Panc1 (cell line): ENCODE data around the gene STRN3. TPM values are rescaled to one million over a fixed set of nuclear protein-coding genes. Genes with fewer than 3 reads are reported as not detected.

Source experiments
- ATAC-seq: fragments of 200-7000 bp; cut with Tn5 transposase; 2 replicates; pipeline ENCODE4 v1.9.1; 2020; ENCODE audit warnings: mild to moderate bottlenecking, moderate library complexity
- BruUV-seq: library from RNA; stranded (reverse); fragments of 400-500 nt; replicated peaks from 2 replicates; lab custom pipeline; 2021; lab: Mats Ljungman, UMichigan
- CTCF ChIA-PET: fragments of 300-600 bp; sonication (Branson Sonifier 250); formaldehyde crosslinking; loops from one replicate; lab custom pipeline; 2022; ENCODE audit warnings: antibody characterized with exemption; lab: Charles Lee
- POLR2A ChIA-PET: fragments of 300-600 bp; sonication (Branson Sonifier 250); formaldehyde crosslinking; loops from one replicate; lab custom pipeline; 2022; ENCODE audit warnings: antibody characterized with exemption; lab: Charles Lee
- DNase-seq: peaks from one replicate; pipeline ENCODE4 v3.0.0-alpha.2; 2010; ENCODE audit warnings: low read depth, low spot score
- H3K27ac ChIP-seq: 2 replicates; pipeline ENCODE4 v1.5.1; 2011; ENCODE audit warnings: mild to moderate bottlenecking, low read length, inconsistent platforms
- H3K27me3 ChIP-seq: fragments of 200-500 bp; sonication (Bioruptor generic); 2 replicates; pipeline ENCODE4 v1.6.0; 2014; ENCODE audit warnings: low read length, inconsistent platforms; ENCODE audit not compliant: control insufficient read depth, insufficient read depth
- H3K36me3 ChIP-seq: fragments of 200-500 bp; sonication (Bioruptor generic); 2 replicates; pipeline ENCODE4 v1.5.1; 2014; ENCODE audit warnings: inconsistent platforms, mild to moderate bottlenecking, low read length, moderate library complexity; ENCODE audit not compliant: control insufficient read depth, insufficient read depth
- H3K4me1 ChIP-seq: 2 replicates; pipeline ENCODE4 v1.5.1; 2011; ENCODE audit warnings: inconsistent platforms, mild to moderate bottlenecking, low read length, moderate library complexity; ENCODE audit not compliant: control insufficient read depth, insufficient read depth
- H3K4me3 ChIP-seq, 2 experiments: 2 replicates each; pipeline ENCODE4 v1.5.1; 2011 to 2012; ENCODE audit warnings: low read depth in 2 of 2, low read length in 2 of 2, mild to moderate bottlenecking in 2 of 2, inconsistent platforms in 1 of 2, moderate library complexity in 1 of 2
- H3K9me3 ChIP-seq: fragments of 200-500 bp; sonication (Bioruptor generic); 2 replicates; pipeline ENCODE4 v1.5.1; 2014; ENCODE audit warnings: low read depth, mild to moderate bottlenecking, inconsistent platforms, low read length, moderate library complexity; ENCODE audit not compliant: control insufficient read depth, insufficient read depth
- POLR2AphosphoS5 ChIP-seq: IDR thresholded peaks from 2 replicates; pipeline ENCODE4 v1.6.1; 2012; ENCODE audit warnings: mild to moderate bottlenecking, low read depth, low read length, moderate library complexity
- SIN3A ChIP-seq: IDR thresholded peaks from 2 replicates; pipeline ENCODE4 v1.6.1; 2012; ENCODE audit warnings: low read depth, mild to moderate bottlenecking, low read length, moderate library complexity, borderline replicate concordance; ENCODE audit not compliant: insufficient read depth
- TCF7L2 ChIP-seq: IDR thresholded peaks from 2 replicates; pipeline ENCODE4 v1.6.1; 2011; ENCODE audit warnings: mild to moderate bottlenecking, low read depth, low read length, inconsistent platforms
- in situ Hi-C: cut with HindIII; loops from 2 replicates; pipeline ENCODE4 v1.10.0; 2016; ENCODE audit warnings: low sequenced_read_pairs, low pct_unique_long_range_greater_than_20kb
- intact Hi-C: fragments of 100-400 bp; cut with micrococcal nuclease; formaldehyde crosslinking; loops from one replicate; pipeline ENCODE4 v1.10.0; 2022; ENCODE audit not compliant: unreplicated experiment
- total RNA-seq: library from RNA; stranded (reverse); gene quantifications from one replicate; pipeline ENCODE4 v1.2.1, GENCODE V29; 2021; ENCODE audit not compliant: unreplicated experiment
- TF ChIP-seq, protein P1 (sequence below), 2 experiments: IDR thresholded peaks; 2 replicates each; pipeline ENCODE4 v1.6.1; 2011 to 2012; ENCODE audit warnings: low read depth in 2 of 2, control low read depth in 1 of 2, low read length in 1 of 2, mild to moderate bottlenecking in 1 of 2, moderate library complexity in 1 of 2; ENCODE audit not compliant: insufficient read depth in 1 of 2
- TF ChIP-seq, protein P2 (sequence below): fragments of 450-650 bp; IDR thresholded peaks from 2 replicates; pipeline ENCODE4 v1.5.1; 2017; ENCODE audit warnings: mild to moderate bottlenecking

Gene STRN3
- total RNA-seq, 1 experiment from 2014 or later = 29.2 TPM

DNA sequence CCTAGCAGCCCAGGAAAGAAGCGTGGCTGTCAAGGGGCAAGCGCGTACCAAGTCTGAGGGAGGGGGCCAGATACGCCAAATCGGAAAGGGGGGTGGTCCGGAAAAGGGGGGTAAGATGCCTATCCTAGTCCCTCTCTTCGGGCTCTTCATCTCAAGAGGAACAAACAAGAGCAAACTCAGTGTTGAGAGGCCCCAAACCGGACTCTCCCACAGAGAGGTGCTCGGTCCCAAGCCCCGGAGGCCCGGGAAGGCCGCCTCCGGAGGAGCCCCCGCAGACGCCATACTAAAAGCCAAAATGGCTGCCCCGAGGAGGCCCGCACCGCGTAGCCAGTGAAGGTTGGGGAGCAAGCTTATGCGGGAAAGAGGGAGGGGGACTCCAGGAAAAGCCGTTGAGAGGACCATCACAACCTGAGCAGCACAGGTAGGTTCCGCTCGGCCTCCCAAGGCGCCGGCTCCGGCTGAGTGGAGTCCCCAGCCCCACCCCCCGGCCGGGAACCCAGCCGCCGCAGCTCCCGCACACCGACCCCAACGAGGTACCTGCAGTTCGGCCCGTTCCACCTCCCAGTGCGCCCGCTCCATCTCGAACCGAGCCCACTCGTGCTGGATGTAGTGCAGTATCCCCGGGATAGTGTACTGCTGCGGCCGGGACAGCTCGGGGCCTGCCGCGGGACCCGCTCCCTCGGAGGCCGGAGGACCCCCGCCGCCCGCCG lies 657 bp downstream of the STRN3 start, which contains the start of gene AP4S1:
AP4S1 (plus strand) TSS at position 283 of the 710 bp plus-strand sequence. CDS start 40,548 bp downstream, outside the sequence.
- DNase-seq (no peak), ATAC-seq (peak; percentile 67)
- TF ChIP-seq POLR2AphosphoS5 = no peak
- TF ChIP-seq, protein P1, sequence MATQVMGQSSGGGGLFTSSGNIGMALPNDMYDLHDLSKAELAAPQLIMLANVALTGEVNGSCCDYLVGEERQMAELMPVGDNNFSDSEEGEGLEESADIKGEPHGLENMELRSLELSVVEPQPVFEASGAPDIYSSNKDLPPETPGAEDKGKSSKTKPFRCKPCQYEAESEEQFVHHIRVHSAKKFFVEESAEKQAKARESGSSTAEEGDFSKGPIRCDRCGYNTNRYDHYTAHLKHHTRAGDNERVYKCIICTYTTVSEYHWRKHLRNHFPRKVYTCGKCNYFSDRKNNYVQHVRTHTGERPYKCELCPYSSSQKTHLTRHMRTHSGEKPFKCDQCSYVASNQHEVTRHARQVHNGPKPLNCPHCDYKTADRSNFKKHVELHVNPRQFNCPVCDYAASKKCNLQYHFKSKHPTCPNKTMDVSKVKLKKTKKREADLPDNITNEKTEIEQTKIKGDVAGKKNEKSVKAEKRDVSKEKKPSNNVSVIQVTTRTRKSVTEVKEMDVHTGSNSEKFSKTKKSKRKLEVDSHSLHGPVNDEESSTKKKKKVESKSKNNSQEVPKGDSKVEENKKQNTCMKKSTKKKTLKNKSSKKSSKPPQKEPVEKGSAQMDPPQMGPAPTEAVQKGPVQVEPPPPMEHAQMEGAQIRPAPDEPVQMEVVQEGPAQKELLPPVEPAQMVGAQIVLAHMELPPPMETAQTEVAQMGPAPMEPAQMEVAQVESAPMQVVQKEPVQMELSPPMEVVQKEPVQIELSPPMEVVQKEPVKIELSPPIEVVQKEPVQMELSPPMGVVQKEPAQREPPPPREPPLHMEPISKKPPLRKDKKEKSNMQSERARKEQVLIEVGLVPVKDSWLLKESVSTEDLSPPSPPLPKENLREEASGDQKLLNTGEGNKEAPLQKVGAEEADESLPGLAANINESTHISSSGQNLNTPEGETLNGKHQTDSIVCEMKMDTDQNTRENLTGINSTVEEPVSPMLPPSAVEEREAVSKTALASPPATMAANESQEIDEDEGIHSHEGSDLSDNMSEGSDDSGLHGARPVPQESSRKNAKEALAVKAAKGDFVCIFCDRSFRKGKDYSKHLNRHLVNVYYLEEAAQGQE (IDR thresholded peaks at IDR 0.05; ENCODE audit: insufficient read depth in 1 of 2, low read depth in 2 of 2, low read length in 1 of 2) = no peak
- TF ChIP-seq, protein P2, sequence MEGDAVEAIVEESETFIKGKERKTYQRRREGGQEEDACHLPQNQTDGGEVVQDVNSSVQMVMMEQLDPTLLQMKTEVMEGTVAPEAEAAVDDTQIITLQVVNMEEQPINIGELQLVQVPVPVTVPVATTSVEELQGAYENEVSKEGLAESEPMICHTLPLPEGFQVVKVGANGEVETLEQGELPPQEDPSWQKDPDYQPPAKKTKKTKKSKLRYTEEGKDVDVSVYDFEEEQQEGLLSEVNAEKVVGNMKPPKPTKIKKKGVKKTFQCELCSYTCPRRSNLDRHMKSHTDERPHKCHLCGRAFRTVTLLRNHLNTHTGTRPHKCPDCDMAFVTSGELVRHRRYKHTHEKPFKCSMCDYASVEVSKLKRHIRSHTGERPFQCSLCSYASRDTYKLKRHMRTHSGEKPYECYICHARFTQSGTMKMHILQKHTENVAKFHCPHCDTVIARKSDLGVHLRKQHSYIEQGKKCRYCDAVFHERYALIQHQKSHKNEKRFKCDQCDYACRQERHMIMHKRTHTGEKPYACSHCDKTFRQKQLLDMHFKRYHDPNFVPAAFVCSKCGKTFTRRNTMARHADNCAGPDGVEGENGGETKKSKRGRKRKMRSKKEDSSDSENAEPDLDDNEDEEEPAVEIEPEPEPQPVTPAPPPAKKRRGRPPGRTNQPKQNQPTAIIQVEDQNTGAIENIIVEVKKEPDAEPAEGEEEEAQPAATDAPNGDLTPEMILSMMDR = no peak
- TF ChIP-seq SIN3A = no peak
- TF ChIP-seq TCF7L2 = no peak
- H3K36me3 ChIP-seq = peaks cover 6% of the 10 kb centered on the region
- H3K9me3 ChIP-seq = no peaks in the 10 kb centered on the region
- ChIA-PET CTCF (no interaction called here), POLR2A (no interaction called here)
- BruUV-seq = no TSS peak
- H3K4me3 ChIP-seq = peak within 1 kb of the TSS; percentile 89
- intact Hi-C loops = no loop called here
- in situ Hi-C loops = no loop called here
- no peaks in the 10 kb centered on the region for H3K27me3 ChIP-seq
- peak within 1 kb of the TSS; percentile 94 for H3K27ac ChIP-seq
- peaks cover 7% of the 10 kb centered on the region; the same call in 1 of the 2 replicates for H3K4me1 ChIP-seq

- Histone ChIP-seq H3K27me3 (no peaks in the 10 kb centered on the region), H3K4me1 (peaks cover 7% of the 10 kb centered on the region; the same call in 1 of the 2 replicates), H3K4me3 (peak overlapping the region; percentile 89), H3K27ac (peak overlapping the region; percentile 77), H3K9me3 (no peaks in the 10 kb centered on the region), H3K36me3 (peaks cover 6% of the 10 kb centered on the region)
- in situ Hi-C loops (no loop called here), intact Hi-C loops (no loop called here)
- BruUV-seq = no TSS peak
- no peak for ATAC-seq
- DNase-seq = no peak
- TF ChIP-seq POLR2AphosphoS5 (no peak), SIN3A (no peak), TCF7L2 (no peak)
- TF ChIP-seq, protein P2 = no peak
- TF ChIP-seq, protein P1 (IDR thresholded peaks at IDR 0.05; ENCODE audit: insufficient read depth in 1 of 2, low read depth in 2 of 2, low read length in 1 of 2) = no peak
- ChIA-PET POLR2A (no interaction called here), CTCF (no interaction called here)
Measured at GRCh38 chr14:31024577-31025366, 1.4 kb downstream of the STRN3 start.
